ENCODE data around the gene IPO11.

DNA sequence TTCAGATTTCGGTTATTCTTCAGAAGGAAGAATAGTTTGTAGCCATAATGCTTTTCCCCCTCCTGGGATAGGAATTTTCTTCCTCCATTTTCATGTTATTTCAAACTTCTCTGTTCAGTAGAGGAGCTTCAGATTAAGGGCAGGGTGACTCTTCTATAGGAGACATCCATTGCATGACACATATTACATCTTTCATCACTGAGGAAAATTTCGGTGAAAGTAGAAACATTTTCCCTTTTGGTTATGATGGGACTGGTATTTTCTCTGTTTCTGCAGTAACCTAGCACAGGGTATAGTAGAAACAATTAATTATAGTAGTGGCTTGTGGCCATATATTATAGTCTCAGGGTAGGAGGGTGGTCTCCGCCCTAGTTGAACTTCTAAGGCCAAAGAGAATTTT lies 1.1 kb downstream of the IPO11 start:
- no peak for TF ChIP-seq POLR2A (IDR thresholded peaks at IDR 0.05; ENCODE audit: low read depth, low read length)
- no peak for TF ChIP-seq MXI1 (IDR thresholded peaks at IDR 0.05; ENCODE audit: borderline replicate concordance, low read depth, low read length)
- TF ChIP-seq, protein P1, sequence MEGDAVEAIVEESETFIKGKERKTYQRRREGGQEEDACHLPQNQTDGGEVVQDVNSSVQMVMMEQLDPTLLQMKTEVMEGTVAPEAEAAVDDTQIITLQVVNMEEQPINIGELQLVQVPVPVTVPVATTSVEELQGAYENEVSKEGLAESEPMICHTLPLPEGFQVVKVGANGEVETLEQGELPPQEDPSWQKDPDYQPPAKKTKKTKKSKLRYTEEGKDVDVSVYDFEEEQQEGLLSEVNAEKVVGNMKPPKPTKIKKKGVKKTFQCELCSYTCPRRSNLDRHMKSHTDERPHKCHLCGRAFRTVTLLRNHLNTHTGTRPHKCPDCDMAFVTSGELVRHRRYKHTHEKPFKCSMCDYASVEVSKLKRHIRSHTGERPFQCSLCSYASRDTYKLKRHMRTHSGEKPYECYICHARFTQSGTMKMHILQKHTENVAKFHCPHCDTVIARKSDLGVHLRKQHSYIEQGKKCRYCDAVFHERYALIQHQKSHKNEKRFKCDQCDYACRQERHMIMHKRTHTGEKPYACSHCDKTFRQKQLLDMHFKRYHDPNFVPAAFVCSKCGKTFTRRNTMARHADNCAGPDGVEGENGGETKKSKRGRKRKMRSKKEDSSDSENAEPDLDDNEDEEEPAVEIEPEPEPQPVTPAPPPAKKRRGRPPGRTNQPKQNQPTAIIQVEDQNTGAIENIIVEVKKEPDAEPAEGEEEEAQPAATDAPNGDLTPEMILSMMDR (conservative IDR thresholded peaks at IDR 0.05; ENCODE audit: low read depth, low read length): no peak
- TF ChIP-seq RFX5 (IDR thresholded peaks at IDR 0.05; ENCODE audit: low read depth, low read length): no peak
- TF ChIP-seq RAD21 (IDR thresholded peaks at IDR 0.05; ENCODE audit: low read length): no peak
- no peak for TF ChIP-seq RCOR1 (IDR thresholded peaks at IDR 0.05; ENCODE audit: insufficient replicate concordance, low read length)
- TF ChIP-seq CHD1 (IDR thresholded peaks at IDR 0.05; ENCODE audit: low read depth, low read length): no peak
- TF ChIP-seq SMC3 (IDR thresholded peaks at IDR 0.05; ENCODE audit: low read depth, low read length): no peak
- TF ChIP-seq MAFK (IDR thresholded peaks at IDR 0.05; ENCODE audit: low read depth, low read length): no peak

Data from IMR-90 (cell line).